K562 (cell line): Measurements from ENCODE around the gene PRR35. TPM values are rescaled to one million over a fixed set of nuclear protein-coding genes. Genes with fewer than 3 reads are reported as not detected.
A peak's percentile ranks its signal among the peaks of the same experiment; 100 is the strongest.

Source experiments
- BRD9 ChIP-seq: fragments of 450-650 bp; IDR thresholded peaks from 2 replicates; pipeline ENCODE4 v1.6.1; 2018; ENCODE audit warnings: low read depth; ENCODE audit not compliant: partially characterized antibody
- CBX3 ChIP-seq, 2 experiments: IDR thresholded peaks; 1 replicate in 1 of 2; 2 replicates in 1 of 2; pipeline ENCODE4 v1.6.1; 2012; ENCODE audit warnings: inconsistent platforms in 2 of 2, low read length in 2 of 2, borderline replicate concordance in 1 of 2, control low read depth in 1 of 2
- FOXK1 ChIP-seq: sonication (generic); formaldehyde crosslinking; IDR thresholded peaks from 2 replicates; pipeline ENCODE4 v1.8.0; 2022; ENCODE audit warnings: missing genetic modification reagents, mild to moderate bottlenecking, borderline replicate concordance
- MAX ChIP-seq: sonication (generic); formaldehyde crosslinking; IDR thresholded peaks from 2 replicates; pipeline ENCODE4 v1.9.0; 2022; ENCODE audit warnings: mild to moderate bottlenecking, missing genetic modification reagents
- MAZ ChIP-seq, 2 experiments: fragments of 450-650 bp in 1 of 2; sonication (generic) in 1 of 2; formaldehyde crosslinking; IDR thresholded peaks in 1 of 2; conservative IDR thresholded peaks in 1 of 2; 2 replicates each; pipeline versions ENCODE4 v1.4.0 to v1.5.0; 2020; ENCODE audit warnings: mild to moderate bottlenecking in 1 of 2, missing genetic modification reagents in 1 of 2
- MXI1 ChIP-seq: IDR thresholded peaks from 2 replicates; pipeline ENCODE4 v1.6.1; 2011; ENCODE audit warnings: low read depth, mild to moderate bottlenecking, improper control_type of control experiment, low read length
- PHF20 ChIP-seq: fragments of 450-650 bp; IDR thresholded peaks from 2 replicates; pipeline ENCODE4 v1.6.1; 2018; ENCODE audit not compliant: partially characterized antibody
- PTRF ChIP-seq: fragments of 450-650 bp; IDR thresholded peaks from 2 replicates; pipeline ENCODE4 v1.6.1; 2016; ENCODE audit warnings: mild to moderate bottlenecking, missing genetic modification characterization, missing compliant biosample characterization
- SMAD2 ChIP-seq: fragments of 150-350 bp; IDR thresholded peaks from 2 replicates; pipeline ENCODE4 v1.6.1; 2014; ENCODE audit warnings: low read depth, mild to moderate bottlenecking, low read length
- SMARCB1 ChIP-seq: IDR thresholded peaks from 2 replicates; pipeline ENCODE4 v1.6.1; 2011; ENCODE audit warnings: improper control_type of control experiment, low read depth; ENCODE audit not compliant: insufficient read length
- STAT5A ChIP-seq: IDR thresholded peaks from 2 replicates; pipeline ENCODE4 v1.6.1; 2012; ENCODE audit warnings: low read length, inconsistent platforms, borderline replicate concordance
- ZBTB26 ChIP-seq: fragments of 450-650 bp; formaldehyde crosslinking; IDR thresholded peaks from 2 replicates; pipeline ENCODE4 v1.4.0; 2022; ENCODE audit warnings: missing genetic modification characterization
- ZFPM2 ChIP-seq: fragments of 250-450 bp; sonication (Bioruptor Pico); IDR thresholded peaks from 2 replicates; pipeline ENCODE4 v1.5.1; 2022; ENCODE audit warnings: mild to moderate bottlenecking
- ZNF224 ChIP-seq: sonication (generic); formaldehyde crosslinking; IDR thresholded peaks from 2 replicates; pipeline ENCODE4 v1.8.0; 2022; ENCODE audit warnings: mild to moderate bottlenecking, missing genetic modification reagents
- ZNF282 ChIP-seq: sonication (generic); formaldehyde crosslinking; IDR thresholded peaks from 2 replicates; pipeline ENCODE4 v1.8.1; 2023; ENCODE audit warnings: missing genetic modification reagents
- polyA plus RNA-seq, 8 experiments: library from polyadenylated mRNA; depleted of rRNA in 4 of 8; stranded (reverse) in 5 of 8; unstranded in 3 of 8; fragments of >200 nt; fragmentation: Nextera tagmentation in 2 of 8; fragmentation: Illumina TruSeq in 1 of 8; extraction: Ambion mirVana in 2 of 8; extraction: Trizol in 1 of 8; gene quantifications; 2 replicates each; pipeline versions ENCODE4 v1.2.1 to v1.2.3, GENCODE V29; 2011 to 2014; ENCODE audit warnings: inconsistent platforms in 1 of 8, missing spikeins in 1 of 8
- total RNA-seq, 7 experiments: library from RNA; depleted of rRNA in 6 of 7; stranded (reverse); fragments of >200 nt in 6 of 7; fragmentation: Illumina TruSeq in 2 of 7; extraction: Trizol in 2 of 7; gene quantifications; 2 replicates each; pipeline versions ENCODE4 v1.2.1 to v1.2.3, GENCODE V29; 2011 to 2021; ENCODE audit warnings: low replicate concordance in 1 of 7
- TF ChIP-seq, protein P1 (sequence below): fragments of 250-450 bp; sonication (Bioruptor Pico); IDR thresholded peaks from 2 replicates; pipeline ENCODE4 v1.8.0; 2022; ENCODE audit warnings: moderate library complexity, mild to moderate bottlenecking, inconsistent platforms
- TF ChIP-seq, protein P2 (sequence below), 2 experiments: IDR thresholded peaks; 2 replicates each; pipeline ENCODE4 v1.6.1; 2011; ENCODE audit warnings: borderline replicate concordance in 1 of 2, control low read depth in 1 of 2, low read depth in 1 of 2, low read length in 1 of 2, mild to moderate bottlenecking in 1 of 2, mixed read lengths in 1 of 2, moderate library complexity in 1 of 2; ENCODE audit not compliant: insufficient read depth in 1 of 2, insufficient read length in 1 of 2, poor library complexity in 1 of 2, severe bottlenecking in 1 of 2; ENCODE audit errors: extremely low read depth in 1 of 2
- TF ChIP-seq, protein P3 (sequence below): fragments of 250-450 bp; sonication (Bioruptor Pico); IDR thresholded peaks from 2 replicates; pipeline ENCODE4 v1.8.0; 2022; ENCODE audit warnings: inconsistent platforms, mild to moderate bottlenecking, moderate library complexity, borderline replicate concordance

The PRR35 gene
- total and polyA plus RNA-seq, 9 of the 15 experiments (the other 6 are each of a cell fraction or from before 2014, with no cell fraction given): 0.17 to 0.45 (median 0.21) TPM; not detected in 5

- TF ChIP-seq, protein P1, sequence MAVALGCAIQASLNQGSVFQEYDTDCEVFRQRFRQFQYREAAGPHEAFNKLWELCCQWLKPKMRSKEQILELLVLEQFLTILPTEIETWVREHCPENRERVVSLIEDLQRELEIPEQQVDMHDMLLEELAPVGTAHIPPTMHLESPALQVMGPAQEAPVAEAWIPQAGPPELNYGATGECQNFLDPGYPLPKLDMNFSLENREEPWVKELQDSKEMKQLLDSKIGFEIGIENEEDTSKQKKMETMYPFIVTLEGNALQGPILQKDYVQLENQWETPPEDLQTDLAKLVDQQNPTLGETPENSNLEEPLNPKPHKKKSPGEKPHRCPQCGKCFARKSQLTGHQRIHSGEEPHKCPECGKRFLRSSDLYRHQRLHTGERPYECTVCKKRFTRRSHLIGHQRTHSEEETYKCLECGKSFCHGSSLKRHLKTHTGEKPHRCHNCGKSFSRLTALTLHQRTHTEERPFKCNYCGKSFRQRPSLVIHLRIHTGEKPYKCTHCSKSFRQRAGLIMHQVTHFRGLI (CRISPR knock-in tag): no peak
- TF ChIP-seq SMARCB1 (no peak), ZFPM2 (CRISPR knock-in tag) (no peak), STAT5A (0 out of 2 replicates have a peak, but pooled peaks have one; percentile 10), SMAD2 (no peak), MAZ (CRISPR knock-in tag; conservative IDR thresholded peaks at IDR 0.05 in 1 of 2, IDR thresholded peaks at IDR 0.05 in 1 of 2) (peak; percentile 79 to 94), CBX3 (IDR thresholded peaks at IDR 0.05; ENCODE audit: borderline replicate concordance in 1 of 2, low read length in 2 of 2) (peak in 1 of 2 experiments; percentile 81; a peak in 1 of 3 replicates), MAX (CRISPR knock-in tag) (peak; percentile 99), ZNF224 (CRISPR knock-in tag) (no peak), BRD9 (no peak), PTRF (tag) (no peak), FOXK1 (CRISPR knock-in tag) (peak; percentile 86; the same call in 1 of the 2 replicates), MXI1 (peak; percentile 72; the same call in 1 of the 2 replicates), ZNF282 (CRISPR knock-in tag) (no peak), ZBTB26 (no peak), PHF20 (peak; percentile 20)
- TF ChIP-seq, protein P2, sequence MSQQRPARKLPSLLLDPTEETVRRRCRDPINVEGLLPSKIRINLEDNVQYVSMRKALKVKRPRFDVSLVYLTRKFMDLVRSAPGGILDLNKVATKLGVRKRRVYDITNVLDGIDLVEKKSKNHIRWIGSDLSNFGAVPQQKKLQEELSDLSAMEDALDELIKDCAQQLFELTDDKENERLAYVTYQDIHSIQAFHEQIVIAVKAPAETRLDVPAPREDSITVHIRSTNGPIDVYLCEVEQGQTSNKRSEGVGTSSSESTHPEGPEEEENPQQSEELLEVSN (IDR thresholded peaks at IDR 0.05; ENCODE audit: borderline replicate concordance in 1 of 2, extremely low read depth in 1 of 2, insufficient read depth in 1 of 2, insufficient read length in 1 of 2, low read depth in 1 of 2, low read length in 1 of 2, poor library complexity in 1 of 2, severe bottlenecking in 1 of 2): peak; percentile 90 to 91
- TF ChIP-seq, protein P3, sequence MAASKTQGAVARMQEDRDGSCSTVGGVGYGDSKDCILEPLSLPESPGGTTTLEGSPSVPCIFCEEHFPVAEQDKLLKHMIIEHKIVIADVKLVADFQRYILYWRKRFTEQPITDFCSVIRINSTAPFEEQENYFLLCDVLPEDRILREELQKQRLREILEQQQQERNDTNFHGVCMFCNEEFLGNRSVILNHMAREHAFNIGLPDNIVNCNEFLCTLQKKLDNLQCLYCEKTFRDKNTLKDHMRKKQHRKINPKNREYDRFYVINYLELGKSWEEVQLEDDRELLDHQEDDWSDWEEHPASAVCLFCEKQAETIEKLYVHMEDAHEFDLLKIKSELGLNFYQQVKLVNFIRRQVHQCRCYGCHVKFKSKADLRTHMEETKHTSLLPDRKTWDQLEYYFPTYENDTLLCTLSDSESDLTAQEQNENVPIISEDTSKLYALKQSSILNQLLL (CRISPR knock-in tag): no peak
Measured at GRCh38 chr16:578870-579405, 18.7 kb downstream of the PRR35 start (continued).
